ENCODE measurements around the gene MRPL49.

GRCh38 chr11:65131895-65132237 lies 9.7 kb downstream of the MRPL49 start:
- TF ChIP-seq, protein P1, sequence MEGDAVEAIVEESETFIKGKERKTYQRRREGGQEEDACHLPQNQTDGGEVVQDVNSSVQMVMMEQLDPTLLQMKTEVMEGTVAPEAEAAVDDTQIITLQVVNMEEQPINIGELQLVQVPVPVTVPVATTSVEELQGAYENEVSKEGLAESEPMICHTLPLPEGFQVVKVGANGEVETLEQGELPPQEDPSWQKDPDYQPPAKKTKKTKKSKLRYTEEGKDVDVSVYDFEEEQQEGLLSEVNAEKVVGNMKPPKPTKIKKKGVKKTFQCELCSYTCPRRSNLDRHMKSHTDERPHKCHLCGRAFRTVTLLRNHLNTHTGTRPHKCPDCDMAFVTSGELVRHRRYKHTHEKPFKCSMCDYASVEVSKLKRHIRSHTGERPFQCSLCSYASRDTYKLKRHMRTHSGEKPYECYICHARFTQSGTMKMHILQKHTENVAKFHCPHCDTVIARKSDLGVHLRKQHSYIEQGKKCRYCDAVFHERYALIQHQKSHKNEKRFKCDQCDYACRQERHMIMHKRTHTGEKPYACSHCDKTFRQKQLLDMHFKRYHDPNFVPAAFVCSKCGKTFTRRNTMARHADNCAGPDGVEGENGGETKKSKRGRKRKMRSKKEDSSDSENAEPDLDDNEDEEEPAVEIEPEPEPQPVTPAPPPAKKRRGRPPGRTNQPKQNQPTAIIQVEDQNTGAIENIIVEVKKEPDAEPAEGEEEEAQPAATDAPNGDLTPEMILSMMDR (conservative IDR thresholded peaks at IDR 0.05 in 1 of 2, IDR thresholded peaks at IDR 0.05 in 1 of 2; ENCODE audit: extremely low read depth in 1 of 2, insufficient read depth in 1 of 2, low read depth in 1 of 2, low read length in 2 of 2) = no peak
- TF ChIP-seq EZH2 (IDR thresholded peaks at IDR 0.05; ENCODE audit: borderline replicate concordance, low read length) = no peak
